Stimulated activated CD8-positive, alpha-beta memory T cell treated with anti-CD3 and anti-CD28 coated beads, Interleukin-12 subunit alpha, Interleukin-12 subunit beta, amount 100 ng/mL, for 1 hour (primary cell): ENCODE results near the gene SEMA3D.

ENCODE experiments used
- DNase-seq: peaks from one replicate; pipeline ENCODE4 v3.0.0-alpha.2; 2020; ENCODE audit warnings: low read depth

SEMA3D gene

GRCh38 chr7:84985073-84985784 is 201.6 kb downstream of the SEMA3D start:
- no peak for DNase-seq

- DNase-seq: no peak
These were observed 204.7 kb downstream of the SEMA3D start for GRCh38 chr7:84982199-84982598.

GRCh38 chr7:84981055-84981976 is 205.5 kb downstream of the SEMA3D start:
- no peak for DNase-seq

GRCh38 chr7:84975586-84976185 is 211.2 kb downstream of the SEMA3D start:
- DNase-seq: no peak

GRCh38 chr7:84971360-84971759 is 215.5 kb downstream of the SEMA3D start:
- no peak for DNase-seq

- DNase-seq: no peak
These were observed 216.2 kb downstream of the SEMA3D start for GRCh38 chr7:84970670-84971069.

- no peak for DNase-seq
These were observed 233.6 kb downstream of the SEMA3D start for GRCh38 chr7:84953234-84953633.

- no peak for DNase-seq
These were observed 236.0 kb downstream of the SEMA3D start for GRCh38 chr7:84950836-84951235.

GRCh38 chr7:84949501-84949900 is 237.4 kb downstream of the SEMA3D start:
- no peak for DNase-seq

- no peak for DNase-seq
These were observed 237.8 kb downstream of the SEMA3D start for GRCh38 chr7:84949067-84949466.

GRCh38 chr7:84948634-84949033 is 238.2 kb downstream of the SEMA3D start:
- DNase-seq: no peak

- no peak for DNase-seq
These were observed 240.3 kb downstream of the SEMA3D start for GRCh38 chr7:84946549-84946948.
